GM23338 (cell line): Measurements from ENCODE around the gene CCDC12.

Experiments used
- CTCF ChIP-seq, 2 experiments: fragments of 200-600 bp in 1 of 2; sonication (generic) in 1 of 2; conservative IDR thresholded peaks; 2 replicates each; pipeline versions ENCODE4 v1.5.1 to v1.6.1; 2016 to 2017; ENCODE audit warnings: antibody characterized with exemption in 2 of 2, low read depth in 2 of 2, mild to moderate bottlenecking in 2 of 2, moderate library complexity in 1 of 2
- EZH2phosphoT487 ChIP-seq: fragments of 200-600 bp; sonication (generic); IDR thresholded peaks from one replicate; pipeline ENCODE4 v1.8.1; 2018; ENCODE audit warnings: antibody characterized with exemption; ENCODE audit not compliant: unreplicated experiment
- JUNB ChIP-seq: IDR thresholded peaks from one replicate; pipeline ENCODE4 v1.6.1; 2016; ENCODE audit warnings: antibody characterized with exemption; ENCODE audit not compliant: unreplicated experiment

GRCh38 chr3:46991406-46992165 lies 15.0 kb upstream of the CCDC12 start:
- no peak for TF ChIP-seq CTCF (conservative IDR thresholded peaks at IDR 0.05; ENCODE audit: low read depth in 2 of 2)
- TF ChIP-seq JUNB: no peak
- no peak for TF ChIP-seq EZH2phosphoT487
